ENCODE results near the gene COL4A2. TPM values are rescaled to one million over a fixed set of nuclear protein-coding genes. Genes with fewer than 3 reads are reported as not detected.
"Not testable (repeated sequence)": the region's sequence is repeated elsewhere in the genome, so short reads cannot be mapped to it uniquely, and the experiment has no call there.

COL4A2 gene
- total and polyA plus RNA-seq, 12 donors, result 70.9 to 1,589 (median 171) TPM

- intact Hi-C loops (cut with DNase I), result loop anchor here (10.0 kb wide), 2 partner anchors 115 to 225 kb away; partner anchors contain the start of gene RAB20 (in 1 of the 2)
- whole genome bisulfite sequencing, 4 donors, result 81 to 85% (median 82%) methylated on average over 19 of the region's 19 CpGs
- Histone ChIP-seq H3K4me3 (no peak overlapping the region), H3K9me3 (replicated peaks in 1 of 3) (no peaks in the 10 kb centered on the region), H3K4me1 (replicated peaks in 1 of 2) (no peaks in the 10 kb centered on the region), H3K27me3 (no peaks in the 10 kb centered on the region), H3K27ac (no peak overlapping the region), H3K36me3 (replicated peaks in 1 of 2) (peaks cover 0 to 30% of the 10 kb centered on the region in 2 donors)
- TF ChIP-seq POLR2A (IDR thresholded peaks at IDR 0.05) (no peak), CTCF (IDR thresholded peaks at IDR 0.05) (no peak)
- DNase-seq, result peak in 1 of 7 donors; percentile 39
Observed at GRCh38 chr13:110449219-110450015, 142.3 kb downstream of the COL4A2 start.

GRCh38 chr13:110450016-110450900 is 143.2 kb downstream of the COL4A2 start:
- Histone ChIP-seq H3K27ac (no peak overlapping the region), H3K9me3 (replicated peaks in 1 of 3) (no peaks in the 10 kb centered on the region), H3K4me1 (replicated peaks in 1 of 2) (no peaks in the 10 kb centered on the region), H3K36me3 (replicated peaks in 1 of 2) (peaks cover 0 to 30% of the 10 kb centered on the region in 2 donors), H3K4me3 (no peak overlapping the region), H3K27me3 (no peaks in the 10 kb centered on the region)
- DNase-seq, result peak in 1 of 7 donors; percentile 42
- intact Hi-C loops (cut with DNase I), result loop anchor here in 1 of 2 donors (10.0 kb wide), 1 partner anchor 115 kb away; the partner anchor contains the start of gene RAB20
- 89 to 93% (median 92%) methylated on average over 19 to 24 of the region's 24 CpGs for WGBS, 4 donors
- TF ChIP-seq CTCF (IDR thresholded peaks at IDR 0.05) (no peak), POLR2A (IDR thresholded peaks at IDR 0.05) (no peak)

- intact Hi-C loops (cut with DNase I), result loop anchor here in 1 of 2 donors (10.0 kb wide), 1 partner anchor 114 kb away; the partner anchor contains the start of gene RAB20
- H3K27ac ChIP-seq, result no peak overlapping the region
- H3K4me3 ChIP-seq, result no peak overlapping the region
- peaks cover 0 to 30% of the 10 kb centered on the region in 2 donors for H3K36me3 ChIP-seq (replicated peaks in 1 of 2)
- H3K9me3 ChIP-seq (replicated peaks in 1 of 3), result no peaks in the 10 kb centered on the region
- no peaks in the 10 kb centered on the region for H3K4me1 ChIP-seq (replicated peaks in 1 of 2)
- peak in 1 of 7 donors; percentile 41 for DNase-seq
- TF ChIP-seq CTCF (IDR thresholded peaks at IDR 0.05) (no peak), POLR2A (IDR thresholded peaks at IDR 0.05) (no peak)
- WGBS, 4 donors, result 87 to 94% (median 91%) methylated on average over 12 of the region's 12 CpGs
- no peaks in the 10 kb centered on the region for H3K27me3 ChIP-seq
Observed at GRCh38 chr13:110450941-110451730, 144.1 kb downstream of the COL4A2 start.

DNA sequence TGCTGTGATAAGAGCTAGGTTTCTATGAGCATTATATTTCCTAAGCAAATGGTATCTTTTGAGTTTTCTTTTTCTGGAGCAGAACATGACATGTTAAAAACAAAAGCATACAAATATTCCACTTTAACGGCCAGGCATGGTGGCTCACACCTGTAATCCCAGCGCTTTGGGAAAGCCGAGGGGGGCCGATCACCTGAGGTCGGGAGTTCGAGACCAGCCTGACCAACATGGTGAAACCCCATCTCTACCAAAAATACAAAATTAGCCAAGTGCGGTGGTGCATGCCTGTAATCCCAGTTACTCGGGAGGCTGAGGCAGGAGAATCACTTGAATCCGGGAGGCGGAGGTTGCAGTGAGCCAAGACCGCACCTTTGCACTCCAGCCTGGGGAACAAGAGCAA is 146.0 kb downstream of the COL4A2 start:
- not testable (repeated sequence) for H3K9me3 ChIP-seq (replicated peaks in 1 of 3); H3K4me1 ChIP-seq (replicated peaks in 1 of 2); DNase-seq; H3K4me3 ChIP-seq; H3K27ac ChIP-seq; H3K27me3 ChIP-seq
- 89 to 94% (median 91%) methylated on average over 11 of the region's 11 CpGs for WGBS, 4 donors
- peaks cover 0 to 15% of the 10 kb centered on the region in 2 donors for H3K36me3 ChIP-seq (replicated peaks in 1 of 2)
- intact Hi-C loops (cut with DNase I), result loop anchor here in 1 of 2 donors (10.0 kb wide), 1 partner anchor 112 kb away; the partner anchor contains the start of gene RAB20
